Suprapubic skin (tissue), 4 donors: Measurements from ENCODE around the gene JAZF1. TPM values are rescaled to one million over a fixed set of nuclear protein-coding genes. Genes with fewer than 3 reads are reported as not detected.

Experiments used
- DNase-seq, 2 donors: peaks; one replicate each; pipeline ENCODE4 v3.0.0-alpha.2; 2019; ENCODE audit warnings: low spot score in 2 of 2
- H3K27ac ChIP-seq: fragments of 200-600 bp; sonication (generic); one replicate; pipeline ENCODE4 v1.5.1; 2019
- H3K27me3 ChIP-seq: fragments of 200-600 bp; sonication (generic); one replicate; pipeline ENCODE4 v1.5.1; 2019
- H3K36me3 ChIP-seq: fragments of 200-600 bp; sonication (generic); one replicate; pipeline ENCODE4 v1.5.1; 2019
- H3K4me1 ChIP-seq: fragments of 200-600 bp; sonication (generic); one replicate; pipeline ENCODE4 v1.5.1; 2019
- H3K4me3 ChIP-seq: fragments of 200-600 bp; sonication (generic); one replicate; pipeline ENCODE4 v1.5.1; 2019; ENCODE audit warnings: mild to moderate bottlenecking
- H3K9me3 ChIP-seq: fragments of 200-600 bp; sonication (generic); one replicate; pipeline ENCODE4 v1.5.1; 2019
- CTCF ChIP-seq, 2 donors: fragments of 200-600 bp in 1 of 2; fragments of 450-650 bp in 1 of 2; sonication (generic) in 1 of 2; IDR thresholded peaks; one replicate each; pipeline ENCODE4 v1.5.1; 2016 to 2019; ENCODE audit warnings: antibody characterized with exemption in 2 of 2, mild to moderate bottlenecking in 1 of 2, moderate library complexity in 1 of 2
- EP300 ChIP-seq: sonication (generic); formaldehyde crosslinking; IDR thresholded peaks from one replicate; pipeline ENCODE4 v1.6.1; 2017; ENCODE audit warnings: antibody characterized with exemption
- POLR2A ChIP-seq, 2 donors: fragments of 450-650 bp; IDR thresholded peaks; one replicate each; pipeline ENCODE4 v1.6.1; 2017; ENCODE audit warnings: antibody characterized with exemption in 2 of 2, mild to moderate bottlenecking in 2 of 2, moderate library complexity in 2 of 2
- POLR2AphosphoS5 ChIP-seq, 3 donors: sonication (generic); formaldehyde crosslinking; IDR thresholded peaks; one replicate each; pipeline ENCODE4 v1.6.1; 2017; ENCODE audit warnings: antibody characterized with exemption in 3 of 3
- WGBS: methylation state at CpG from one replicate; pipeline ENCODE4 v1.1.5; 2018; 5-methylcytosine and 5-hydroxymethylcytosine counted together
- total RNA-seq, 4 donors: library from RNA; depleted of rRNA; stranded (reverse); fragments of >200 nt; gene quantifications; one replicate each; pipeline ENCODE4 v1.1.0, GENCODE V29; 2016

The JAZF1 gene
- total RNA-seq, 4 donors from 2014 or later = 5.0 to 8.4 (median 7.4) TPM

- Histone ChIP-seq H3K4me1 (peaks cover 2% of the 10 kb centered on the region), H3K9me3 (no peaks in the 10 kb centered on the region), H3K27ac (no peak overlapping the region), H3K36me3 (no peaks in the 10 kb centered on the region), H3K27me3 (no peaks in the 10 kb centered on the region), H3K4me3 (no peak overlapping the region)
- DNase-seq = no peak
- no peak for TF ChIP-seq POLR2AphosphoS5 (IDR thresholded peaks at IDR 0.05)
- 100% methylated on average over 2 of the region's 2 CpGs for WGBS
Measured at GRCh38 chr7:28046035-28046434, 134.6 kb downstream of the JAZF1 start.

GRCh38 chr7:28045592-28045991 lies 135.0 kb downstream of the JAZF1 start:
- H3K27ac ChIP-seq = no peak overlapping the region
- H3K36me3 ChIP-seq = no peaks in the 10 kb centered on the region
- H3K4me3 ChIP-seq = no peak overlapping the region
- TF ChIP-seq POLR2A (IDR thresholded peaks at IDR 0.05) = no peak
- no peak for TF ChIP-seq EP300
- H3K9me3 ChIP-seq = no peaks in the 10 kb centered on the region
- DNase-seq = no peak
- peaks cover 2% of the 10 kb centered on the region for H3K4me1 ChIP-seq
- 95% methylated on average over 4 of the region's 4 CpGs for WGBS
- no peaks in the 10 kb centered on the region for H3K27me3 ChIP-seq

- H3K4me1 ChIP-seq = peaks cover 2% of the 10 kb centered on the region
- no peak for DNase-seq
- no peaks in the 10 kb centered on the region for H3K9me3 ChIP-seq
- no peaks in the 10 kb centered on the region for H3K36me3 ChIP-seq
- H3K27ac ChIP-seq = no peak overlapping the region
- H3K27me3 ChIP-seq = no peaks in the 10 kb centered on the region
- no peak overlapping the region for H3K4me3 ChIP-seq
- TF ChIP-seq EP300 (no peak), POLR2AphosphoS5 (IDR thresholded peaks at IDR 0.05) (no peak), POLR2A (IDR thresholded peaks at IDR 0.05) (no peak), CTCF (IDR thresholded peaks at IDR 0.05) (no peak)
Measured at GRCh38 chr7:28044825-28045224, 135.8 kb downstream of the JAZF1 start.

GRCh38 chr7:28042721-28043120 lies 137.9 kb downstream of the JAZF1 start:
- no peak overlapping the region for H3K4me3 ChIP-seq
- H3K9me3 ChIP-seq = no peaks in the 10 kb centered on the region
- WGBS = 100% methylated on average over 1 of the region's 1 CpG
- H3K27ac ChIP-seq = no peak overlapping the region
- TF ChIP-seq EP300 (no peak), POLR2A (IDR thresholded peaks at IDR 0.05) (no peak), POLR2AphosphoS5 (IDR thresholded peaks at IDR 0.05) (no peak), CTCF (IDR thresholded peaks at IDR 0.05) (no peak)
- H3K36me3 ChIP-seq = no peaks in the 10 kb centered on the region
- DNase-seq = no peak
- H3K27me3 ChIP-seq = no peaks in the 10 kb centered on the region
- peaks cover 3% of the 10 kb centered on the region for H3K4me1 ChIP-seq

GRCh38 chr7:28041508-28042314 lies 138.9 kb downstream of the JAZF1 start:
- 71% methylated on average over 5 of the region's 5 CpGs for WGBS
- no peak for DNase-seq
- Histone ChIP-seq H3K9me3 (no peaks in the 10 kb centered on the region), H3K27ac (no peak overlapping the region), H3K4me1 (peaks cover 12% of the 10 kb centered on the region), H3K4me3 (no peak overlapping the region), H3K27me3 (no peaks in the 10 kb centered on the region), H3K36me3 (no peaks in the 10 kb centered on the region)
- no peak for TF ChIP-seq EP300
- no peak for TF ChIP-seq POLR2AphosphoS5 (IDR thresholded peaks at IDR 0.05)
- no peak for TF ChIP-seq CTCF (IDR thresholded peaks at IDR 0.05)
- no peak for TF ChIP-seq POLR2A (IDR thresholded peaks at IDR 0.05)

- 73% methylated on average over 1 of the region's 1 CpG for whole genome bisulfite sequencing
- no peak for DNase-seq
- Histone ChIP-seq H3K36me3 (no peaks in the 10 kb centered on the region), H3K27me3 (no peaks in the 10 kb centered on the region), H3K4me1 (peaks cover 16% of the 10 kb centered on the region), H3K9me3 (no peaks in the 10 kb centered on the region), H3K4me3 (no peak overlapping the region), H3K27ac (no peak overlapping the region)
- TF ChIP-seq POLR2AphosphoS5 (IDR thresholded peaks at IDR 0.05) (no peak), EP300 (no peak), POLR2A (IDR thresholded peaks at IDR 0.05) (no peak), CTCF (IDR thresholded peaks at IDR 0.05) (no peak)
Measured at GRCh38 chr7:28038175-28038797, 142.3 kb downstream of the JAZF1 start.
